ENCODE data around the gene SHOC1.
"Not testable (repeated sequence)": the region's sequence is repeated elsewhere in the genome, so short reads cannot be mapped to it uniquely, and the experiment has no call there.

SHOC1 gene

DNA sequence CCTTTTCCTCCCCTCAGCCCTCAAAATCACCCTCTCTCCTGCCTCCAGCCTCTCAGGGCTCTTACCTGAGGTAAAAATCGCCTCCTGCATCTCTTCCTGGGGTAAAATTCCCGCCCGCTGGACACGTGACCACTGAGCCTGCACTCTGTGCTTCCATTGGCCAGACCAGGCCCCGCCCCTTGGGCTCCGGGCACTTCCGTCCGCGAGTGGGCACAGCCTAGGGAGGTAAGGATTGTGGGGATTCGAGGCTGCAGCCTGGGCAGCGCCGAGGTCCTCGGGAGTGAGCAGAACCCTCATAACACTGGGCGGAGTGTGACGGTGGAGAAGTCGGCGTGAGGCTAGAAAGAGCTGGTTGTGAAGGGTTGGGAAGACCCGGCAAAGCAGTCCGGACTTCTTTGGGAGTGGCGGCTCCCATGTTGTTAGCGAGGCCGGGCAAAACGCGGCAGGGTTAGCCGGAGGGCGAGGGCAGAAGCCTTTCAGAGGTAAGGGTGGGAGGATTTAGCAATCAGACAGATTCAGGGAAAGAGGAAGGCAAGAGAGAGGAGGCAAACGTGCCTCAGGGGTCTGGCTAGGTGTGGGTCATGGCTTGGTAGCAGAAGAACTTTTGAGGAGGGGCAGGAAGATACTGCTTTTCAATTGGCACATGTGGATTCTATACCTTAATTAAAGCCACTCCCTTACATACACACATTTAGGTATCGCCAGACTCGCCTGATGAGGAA, at the start of gene SHOC1:
Gene SHOC1 (minus strand): TSS at position 103 of the 722 bp plus-strand sequence. CDS start 3,519 bp downstream, outside the sequence.
- no peak for DNase-seq

DNA sequence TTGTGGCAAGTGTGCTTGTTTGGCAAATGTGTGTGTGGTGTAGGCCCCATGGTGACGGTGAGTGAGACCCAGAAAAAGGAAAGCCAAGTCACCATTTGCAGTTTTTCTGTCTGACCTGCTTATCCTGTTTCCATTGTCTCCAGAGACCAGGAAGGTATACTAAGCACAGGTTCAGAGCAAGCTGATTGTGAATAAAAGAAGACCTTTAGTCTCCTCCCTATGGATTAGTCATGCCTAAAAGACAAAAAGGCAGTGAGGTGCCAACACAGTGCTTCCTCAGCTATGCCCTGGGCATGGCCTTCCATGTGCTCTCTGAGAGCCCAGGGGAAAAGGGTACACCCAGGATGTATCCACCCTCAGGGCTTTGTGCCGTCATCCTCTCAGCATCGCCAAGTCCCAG, 49.2 kb upstream of the SHOC1 start:
- DNase-seq: no peak

DNA sequence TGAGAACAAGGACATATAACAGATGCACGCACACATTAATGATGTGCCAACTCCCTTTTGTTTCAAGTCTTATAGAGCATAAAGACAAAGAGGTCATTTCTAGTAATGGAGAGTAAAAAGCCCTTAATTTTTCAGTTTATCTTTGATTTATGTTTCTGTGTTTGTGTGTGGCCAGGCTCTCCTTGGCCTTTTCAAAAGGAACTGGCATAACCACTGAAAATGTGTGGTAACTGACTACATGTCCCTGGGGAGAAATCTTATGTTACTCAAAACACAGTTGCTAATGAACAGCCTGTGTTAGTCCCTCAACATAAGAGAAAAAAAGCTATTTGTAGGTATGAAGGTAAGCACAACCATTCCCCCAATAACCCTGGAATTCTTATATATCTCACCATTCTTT, 47.6 kb upstream of the SHOC1 start:
- DNase-seq: no peak

DNA sequence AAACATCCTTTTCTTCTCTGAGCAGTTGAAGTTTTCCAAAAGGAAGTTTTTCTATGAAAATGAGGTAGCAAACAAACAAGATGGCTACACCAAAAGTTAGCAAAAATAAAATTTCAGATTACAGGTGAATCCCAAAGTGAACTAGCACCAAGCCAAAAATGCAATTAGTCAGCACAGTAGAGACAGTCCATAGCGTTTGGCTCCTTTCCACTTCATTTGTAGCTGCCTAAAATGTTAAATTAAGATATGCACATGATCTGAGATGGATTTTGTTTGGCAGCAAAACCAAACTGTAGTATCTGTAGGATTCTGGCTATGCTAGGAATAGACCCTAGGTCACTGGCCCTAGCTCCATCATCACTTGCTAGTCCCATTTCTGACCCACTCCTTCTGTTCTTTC, 45.7 kb upstream of the SHOC1 start:
- no peak for DNase-seq

DNA sequence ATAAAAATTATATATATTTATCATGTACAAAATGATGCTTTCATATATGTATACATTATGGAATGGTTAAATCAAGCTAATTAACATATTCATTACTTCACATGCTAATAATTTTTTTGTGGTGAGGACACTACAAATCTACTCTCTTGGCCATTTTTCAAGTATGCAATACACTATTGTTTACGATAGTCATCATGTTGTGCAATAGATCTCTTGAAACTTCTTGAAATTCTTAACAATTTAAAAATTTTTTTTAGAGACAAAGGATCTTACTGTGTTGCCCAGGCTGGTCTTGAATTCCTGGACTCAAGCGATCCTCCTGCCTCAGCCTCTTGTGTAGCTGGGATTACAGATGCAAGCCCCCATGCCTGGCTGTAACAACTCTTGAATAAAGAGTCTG, 45.2 kb upstream of the SHOC1 start:
- no peak for DNase-seq

DNA sequence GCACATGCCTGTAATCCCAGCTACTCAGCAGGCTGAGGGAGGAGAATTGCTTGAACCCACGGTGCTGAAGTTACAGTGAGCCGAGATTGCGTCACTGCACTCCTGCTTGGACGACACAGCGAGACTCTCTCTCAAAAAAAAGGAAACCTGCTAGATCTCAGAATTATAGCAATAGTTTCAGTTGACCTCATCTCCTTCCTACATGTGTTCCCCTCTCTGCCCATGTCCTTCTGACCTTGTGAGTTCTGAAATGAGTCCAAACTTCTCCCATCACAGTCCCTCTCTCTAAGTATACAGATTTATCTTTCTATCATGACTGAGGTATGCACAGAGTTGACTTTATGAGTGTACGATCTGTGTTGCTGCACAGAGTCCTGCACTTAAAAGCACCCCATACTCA, 44.6 kb upstream of the SHOC1 start:
- DNase-seq: no peak

DNA sequence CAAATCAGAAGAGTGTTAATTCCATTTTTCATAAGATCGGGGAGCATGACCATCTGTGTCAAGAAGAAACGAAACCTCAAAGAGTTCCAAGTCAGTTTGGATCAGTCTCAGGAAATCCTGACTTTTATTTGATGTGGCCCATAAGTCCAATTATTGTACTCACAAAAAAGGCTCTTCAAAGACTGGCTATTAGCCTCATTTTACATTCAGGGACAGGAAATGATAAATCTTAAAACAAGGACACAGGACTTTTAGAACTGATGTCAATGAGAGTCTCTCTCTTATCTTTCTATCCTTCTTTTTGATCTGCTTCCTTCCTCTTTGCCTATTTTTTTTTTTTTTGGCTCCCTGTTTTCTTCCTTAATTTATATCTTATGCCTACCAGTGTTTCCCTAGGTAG, 43.7 kb upstream of the SHOC1 start:
- DNase-seq: no peak

DNA sequence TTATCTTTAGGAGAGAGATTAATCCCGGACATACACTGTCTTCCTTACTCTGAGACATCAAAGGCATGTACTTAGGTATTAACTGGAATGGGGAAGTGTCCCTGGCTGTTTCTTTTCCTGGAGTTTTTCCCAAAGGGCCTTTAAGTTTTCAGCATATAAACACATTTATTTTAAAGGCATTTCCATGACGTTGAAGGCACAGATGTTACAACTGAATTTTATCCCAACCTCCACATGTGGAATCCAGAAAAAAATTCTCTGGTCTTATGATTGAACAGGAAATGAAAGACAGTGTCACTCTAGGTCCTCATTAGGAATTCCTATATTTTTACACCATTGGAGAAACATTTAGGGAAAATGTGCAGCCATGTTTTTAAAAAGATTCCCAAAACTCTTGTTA, 41.6 kb upstream of the SHOC1 start:
- DNase-seq: no peak

DNA sequence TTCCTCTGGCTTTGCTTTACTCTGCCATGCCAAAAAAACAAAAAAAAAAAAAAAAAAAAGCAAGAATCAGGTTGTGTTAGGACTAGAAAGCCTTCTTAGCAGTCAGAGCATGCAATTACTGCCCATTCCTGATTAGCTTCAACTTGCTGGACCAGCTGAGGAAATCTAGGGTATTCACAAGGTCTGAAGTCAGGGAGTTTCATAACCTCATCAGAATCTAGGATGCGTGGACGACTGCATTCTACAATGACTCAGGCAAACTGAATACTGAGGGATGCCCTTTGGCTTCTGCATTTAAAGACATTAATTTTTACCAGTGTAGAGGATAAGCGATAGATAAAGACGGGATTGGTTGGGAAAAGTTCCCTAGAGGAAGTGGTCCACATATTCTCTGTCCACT, 39.2 kb upstream of the SHOC1 start:
- no peak for DNase-seq

DNA sequence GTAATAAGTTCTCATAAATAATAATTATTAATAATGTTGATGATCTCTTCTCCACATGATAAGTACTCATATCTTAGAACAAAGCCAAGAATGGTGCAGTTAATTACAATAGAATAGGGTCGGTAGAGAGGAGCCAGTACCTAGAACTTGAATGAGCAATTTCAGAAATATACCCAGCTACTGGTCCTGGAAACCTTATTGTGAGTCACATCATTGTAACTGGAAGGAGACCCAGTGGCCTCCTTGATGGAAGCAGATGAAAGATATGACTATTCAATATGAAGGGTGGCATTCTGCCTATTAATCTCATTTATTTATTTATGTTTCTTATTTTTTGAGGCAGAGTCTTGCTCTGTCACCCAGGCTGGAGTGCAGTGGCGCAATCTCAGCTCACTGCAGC, 37.7 kb upstream of the SHOC1 start:
- DNase-seq: no peak

DNA sequence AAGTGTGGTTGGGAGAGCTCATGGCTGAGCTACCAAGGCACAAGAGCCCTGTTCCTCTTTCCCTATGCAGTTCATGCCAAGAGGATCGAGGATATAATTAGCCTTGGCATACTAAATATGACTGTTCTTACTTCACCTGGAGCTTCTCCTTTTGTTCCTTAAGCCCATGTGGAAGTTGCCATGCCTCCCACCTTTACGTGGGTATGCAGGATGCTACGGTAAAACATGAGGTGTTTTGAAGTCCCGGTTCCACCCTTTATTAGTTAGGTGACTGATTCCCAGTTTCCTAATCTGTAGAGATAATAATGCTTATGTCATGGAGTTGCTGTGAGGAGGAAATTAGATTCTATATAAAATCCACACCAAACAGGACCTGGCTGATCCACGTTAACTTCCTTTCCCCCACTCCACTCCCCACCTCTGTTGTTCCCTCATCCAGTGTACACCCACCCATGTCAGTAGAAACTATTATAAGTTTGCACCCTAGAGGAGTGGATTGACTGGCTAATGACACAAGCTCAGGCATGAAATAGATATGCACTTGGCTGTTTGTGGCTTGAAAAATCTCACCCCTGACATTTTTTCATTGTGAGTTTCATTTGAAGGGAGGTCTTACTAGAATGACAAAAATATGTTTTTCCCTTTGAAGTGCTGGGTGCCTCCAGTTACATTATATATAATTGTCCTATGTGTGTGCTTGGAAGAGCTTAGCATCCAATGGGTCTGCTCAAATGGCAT, 36.8 kb upstream of the SHOC1 start:
- DNase-seq: no peak

DNA sequence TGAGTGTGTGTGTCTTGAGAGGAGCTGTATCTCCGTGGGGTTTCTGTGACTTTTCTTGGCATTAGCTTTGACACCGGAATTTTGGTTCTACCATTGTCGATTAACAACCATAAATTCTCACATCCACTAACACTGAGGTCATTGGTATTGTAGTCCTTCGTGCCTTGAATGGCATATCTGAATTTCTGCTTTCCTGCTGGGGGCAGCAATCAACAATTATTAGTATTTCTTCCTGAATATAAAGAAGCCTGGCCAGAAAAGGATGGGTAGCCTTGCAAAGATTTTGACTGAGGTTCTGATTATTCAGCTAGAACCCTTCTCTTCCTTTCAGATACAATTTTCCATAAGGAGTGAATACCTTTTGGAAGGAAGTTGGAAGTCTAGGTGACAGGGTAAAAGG, 33.5 kb upstream of the SHOC1 start:
- DNase-seq: no peak

DNA sequence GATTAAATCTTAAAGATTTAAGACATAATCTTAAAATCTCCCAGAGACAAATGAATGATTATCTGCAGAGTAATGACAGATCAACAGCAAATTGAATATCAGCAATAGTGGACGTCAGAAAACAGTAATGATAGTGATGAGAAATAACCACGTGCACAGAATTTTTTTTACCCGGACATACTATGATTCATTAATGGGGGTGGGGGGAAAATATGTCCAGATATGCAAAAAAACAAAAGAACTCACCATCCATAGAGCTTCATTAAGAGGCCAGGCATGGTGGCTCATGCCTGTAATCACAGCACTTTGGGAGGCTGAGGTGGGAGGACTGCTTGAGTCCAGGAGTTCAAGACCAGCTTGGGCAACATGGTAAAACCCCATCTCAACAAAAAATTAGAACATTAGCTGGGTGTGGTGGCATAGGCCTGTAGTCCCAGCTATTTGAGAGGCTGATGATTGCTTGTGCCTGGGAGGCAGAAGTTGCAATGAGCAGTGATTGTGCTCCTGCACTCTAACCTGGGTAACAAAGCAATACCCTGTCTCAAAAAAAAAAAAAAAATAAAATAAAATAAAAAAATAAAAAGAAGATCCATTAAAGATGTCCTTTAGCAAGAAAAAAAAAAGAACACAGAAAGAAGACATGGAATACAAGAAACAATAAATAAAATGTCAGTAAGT, 30.9 kb upstream of the SHOC1 start:
- no peak for DNase-seq

DNA sequence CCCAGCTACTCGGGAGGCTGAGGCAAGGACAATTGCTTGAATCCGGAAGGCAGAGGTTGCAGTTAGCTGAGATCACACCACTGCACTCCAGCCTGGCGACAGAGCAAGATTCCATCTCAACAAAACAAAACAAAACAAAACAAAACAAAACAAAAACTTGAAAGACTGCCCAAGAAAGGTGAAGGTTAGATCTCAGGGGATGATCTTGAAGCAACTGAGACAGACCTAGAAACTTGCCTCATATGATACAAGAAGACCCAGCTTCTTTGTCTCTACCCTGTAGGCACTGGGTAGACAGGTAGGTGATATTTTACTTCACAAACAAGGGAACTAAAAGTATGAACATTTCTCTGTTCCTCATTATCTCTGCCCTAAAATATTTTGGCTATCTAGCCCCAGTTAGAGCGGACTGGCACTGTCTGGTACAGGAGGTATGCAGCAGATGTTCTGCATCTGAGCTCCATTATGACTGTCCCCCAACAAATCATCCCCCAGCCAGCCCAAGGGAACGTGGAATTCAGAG, 26.3 kb upstream of the SHOC1 start:
- no peak for DNase-seq

DNA sequence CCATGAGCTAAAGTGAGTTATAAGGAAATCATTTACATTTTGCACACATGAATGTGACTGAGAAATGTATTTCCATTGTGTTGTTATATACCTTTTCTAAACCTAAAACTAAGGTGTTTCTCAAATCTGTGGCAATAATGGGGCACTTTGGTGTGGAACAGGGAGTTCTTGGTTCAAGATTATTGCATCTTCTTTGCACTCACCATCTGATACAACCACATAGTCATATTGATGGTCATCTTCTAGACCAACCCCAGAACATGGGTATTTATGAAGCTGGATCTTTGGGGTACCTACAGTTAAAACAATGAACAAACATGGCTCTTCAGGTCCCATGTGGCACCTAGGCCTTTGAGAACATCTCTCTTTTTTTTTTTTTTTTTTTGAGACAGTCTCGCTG, 24.6 kb upstream of the SHOC1 start:
- no peak for DNase-seq

DNA sequence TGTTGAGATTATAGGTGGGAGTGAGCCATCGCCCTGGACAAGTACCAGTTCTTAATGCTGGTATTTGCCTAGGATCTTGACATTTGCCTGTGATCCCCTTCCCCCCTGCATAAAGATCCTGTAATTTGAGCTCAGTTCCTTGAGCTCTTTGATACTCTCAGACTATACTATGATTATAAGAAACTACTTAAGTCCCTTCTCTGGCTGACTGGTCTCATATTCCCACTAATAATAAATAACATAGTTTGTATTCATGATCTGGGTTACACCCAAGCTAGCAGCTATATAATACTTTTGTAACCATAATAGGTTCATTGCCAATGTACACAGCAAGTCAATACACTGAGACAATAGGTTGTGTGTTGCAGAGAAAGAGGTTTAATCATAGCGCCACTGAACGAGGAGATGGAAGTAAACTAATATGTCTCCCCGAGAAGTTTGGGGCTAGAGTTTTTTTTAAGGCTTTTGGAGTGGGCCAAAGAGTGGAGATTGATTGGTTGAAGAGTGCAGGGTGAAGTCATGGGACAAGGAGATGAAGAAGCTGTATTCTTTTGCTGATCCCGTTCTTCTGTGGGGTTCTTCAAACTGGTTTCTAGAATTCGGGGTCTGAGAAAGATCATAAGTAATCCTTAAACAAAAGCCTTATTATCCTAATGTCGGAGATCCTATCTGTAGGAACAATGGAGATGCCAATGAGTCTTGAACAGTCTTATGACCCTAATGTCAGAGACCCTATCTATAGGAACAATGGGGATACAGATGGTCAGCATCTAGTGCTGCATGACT, 20.7 kb upstream of the SHOC1 start:
- DNase-seq: no peak

DNA sequence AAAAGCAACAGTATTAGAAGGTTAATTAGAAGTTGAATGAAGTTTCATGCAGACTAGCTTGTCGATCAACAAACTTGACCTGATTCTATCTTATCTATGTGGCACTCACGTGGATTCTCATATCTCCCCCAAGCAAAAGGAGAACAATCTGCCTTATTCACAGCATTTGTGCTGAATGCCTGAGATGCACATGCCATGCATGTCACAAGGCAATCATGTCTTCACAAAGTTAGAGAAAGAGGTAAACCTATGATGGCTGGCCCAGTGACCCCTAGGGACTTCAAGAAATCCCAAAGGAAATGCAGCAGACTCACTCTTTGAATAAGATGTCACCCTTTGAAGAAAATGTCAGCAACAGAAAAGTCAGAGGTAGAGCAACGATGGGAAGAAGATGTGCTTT, 17.6 kb upstream of the SHOC1 start:
- DNase-seq: no peak

DNA sequence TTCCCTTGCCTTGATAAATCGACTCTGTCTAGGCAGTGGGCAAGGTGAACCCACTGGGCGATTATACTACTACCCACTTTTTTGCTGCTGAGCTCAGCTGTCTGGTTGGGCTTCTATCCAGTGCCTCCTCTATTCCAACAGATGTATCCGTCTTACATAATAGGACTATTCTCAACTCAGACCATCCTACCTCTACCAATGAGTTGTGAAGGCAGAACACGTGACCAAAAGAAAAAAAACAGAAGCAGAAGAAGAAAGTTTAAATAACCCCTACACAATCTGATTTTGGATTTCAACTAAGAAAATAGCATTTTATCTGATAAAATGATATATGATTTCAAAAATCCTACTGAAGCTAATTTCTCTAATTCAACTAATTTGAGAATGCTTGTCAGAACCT, 16.2 kb upstream of the SHOC1 start:
- DNase-seq: no peak

DNA sequence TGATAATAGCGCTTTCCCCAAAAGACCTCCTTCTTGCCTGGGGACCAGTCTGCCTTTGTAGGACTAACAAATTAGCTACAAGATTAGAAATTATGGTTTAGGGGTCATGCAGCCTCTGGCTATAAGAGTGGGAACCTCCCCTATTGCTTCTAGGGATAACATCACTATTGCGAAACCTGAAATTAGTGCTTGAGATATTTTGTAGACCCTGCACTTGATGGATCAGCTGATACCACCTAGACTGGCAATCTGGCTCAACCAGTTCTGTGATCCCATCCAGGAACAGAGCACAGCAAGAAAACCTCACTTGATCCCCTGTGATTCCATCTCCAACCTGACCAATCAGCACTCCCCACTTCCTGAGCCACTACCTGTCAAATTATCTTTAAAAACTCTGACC, 15.7 kb upstream of the SHOC1 start:
- DNase-seq: not testable (repeated sequence)

DNA sequence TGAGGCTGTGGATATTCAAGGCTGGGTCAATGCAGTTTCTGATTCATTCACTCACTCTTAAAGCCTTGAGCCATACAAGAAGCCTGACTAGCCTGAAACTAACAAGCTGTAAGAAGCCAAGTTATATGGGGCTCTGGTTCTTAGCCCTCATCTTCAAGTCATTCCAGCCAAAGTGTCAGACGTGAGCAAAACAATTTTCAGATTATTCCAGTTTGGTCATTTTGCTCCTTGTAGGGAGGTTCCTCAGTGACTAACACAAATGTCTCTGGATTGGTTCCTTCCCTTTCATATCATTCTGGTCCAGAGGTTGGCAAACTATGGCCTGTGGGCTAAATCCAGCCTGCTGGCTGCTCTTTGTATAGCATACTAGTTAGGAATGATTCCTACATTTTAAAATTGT, 12.5 kb upstream of the SHOC1 start:
- no peak for DNase-seq

DNA sequence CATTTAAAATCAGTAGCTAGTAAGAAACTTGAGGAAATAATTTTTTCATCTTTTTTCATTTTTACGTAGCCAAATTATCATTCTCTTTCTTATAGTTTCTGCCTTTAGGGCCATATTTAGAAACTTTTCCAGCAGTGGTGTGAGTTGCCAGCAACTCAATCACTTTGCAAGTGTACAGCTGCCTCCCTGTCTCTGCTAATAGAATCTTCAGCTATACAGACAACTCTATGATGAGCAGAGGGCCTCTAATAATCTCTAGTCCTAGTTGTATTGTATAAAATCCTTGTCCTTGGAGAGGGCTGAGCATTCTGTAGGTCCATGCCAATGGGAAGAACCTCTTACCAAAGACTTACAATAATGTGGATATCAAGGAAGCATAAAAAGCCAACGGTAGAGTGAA, 11.5 kb upstream of the SHOC1 start:
- DNase-seq: no peak

DNA sequence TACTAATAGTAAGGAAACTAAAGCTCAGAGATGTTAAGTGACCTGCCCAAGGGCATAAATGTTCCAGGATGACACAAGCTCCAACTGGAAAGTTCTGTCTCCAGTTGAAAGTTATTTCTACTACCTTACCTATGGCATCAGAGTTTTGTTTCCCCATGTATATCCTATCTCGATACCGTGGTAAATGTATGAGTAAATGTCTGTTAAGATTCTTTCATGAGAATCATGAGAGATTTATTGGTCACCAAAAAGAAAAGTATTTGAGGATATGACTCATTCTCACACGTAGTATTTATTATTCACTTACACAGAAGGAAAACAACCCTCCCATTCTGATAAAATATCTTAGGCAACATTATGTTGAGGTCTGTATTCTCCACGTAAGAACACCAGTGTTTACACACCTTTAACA, 11.1 kb upstream of the SHOC1 start:
- DNase-seq: no peak

DNA sequence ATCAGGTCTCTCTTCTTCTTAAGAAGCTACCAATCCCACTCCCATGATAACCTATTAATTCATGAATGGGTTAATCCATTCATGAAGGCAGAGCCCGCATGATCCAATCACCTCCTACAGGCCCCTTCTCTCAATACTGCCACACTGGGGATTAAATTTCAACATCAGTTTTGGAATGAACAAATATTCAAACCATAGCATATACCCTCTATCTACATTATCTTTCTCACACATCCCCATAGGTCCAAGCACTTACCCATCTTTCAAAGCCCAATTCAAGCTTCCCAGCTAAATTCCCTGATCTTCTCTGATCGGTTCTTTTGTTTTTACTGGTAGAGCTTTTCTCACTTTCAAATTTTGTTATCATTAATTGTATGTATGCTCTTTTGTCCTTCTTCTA, 10.5 kb upstream of the SHOC1 start:
- no peak for DNase-seq
